Measurements from ENCODE around the gene THRSP.
"Not testable (repeated sequence)": the region's sequence is repeated elsewhere in the genome, so short reads cannot be mapped to it uniquely, and the experiment has no call there.

THRSP gene, protein sequence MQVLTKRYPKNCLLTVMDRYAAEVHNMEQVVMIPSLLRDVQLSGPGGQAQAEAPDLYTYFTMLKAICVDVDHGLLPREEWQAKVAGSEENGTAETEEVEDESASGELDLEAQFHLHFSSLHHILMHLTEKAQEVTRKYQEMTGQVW

DNA sequence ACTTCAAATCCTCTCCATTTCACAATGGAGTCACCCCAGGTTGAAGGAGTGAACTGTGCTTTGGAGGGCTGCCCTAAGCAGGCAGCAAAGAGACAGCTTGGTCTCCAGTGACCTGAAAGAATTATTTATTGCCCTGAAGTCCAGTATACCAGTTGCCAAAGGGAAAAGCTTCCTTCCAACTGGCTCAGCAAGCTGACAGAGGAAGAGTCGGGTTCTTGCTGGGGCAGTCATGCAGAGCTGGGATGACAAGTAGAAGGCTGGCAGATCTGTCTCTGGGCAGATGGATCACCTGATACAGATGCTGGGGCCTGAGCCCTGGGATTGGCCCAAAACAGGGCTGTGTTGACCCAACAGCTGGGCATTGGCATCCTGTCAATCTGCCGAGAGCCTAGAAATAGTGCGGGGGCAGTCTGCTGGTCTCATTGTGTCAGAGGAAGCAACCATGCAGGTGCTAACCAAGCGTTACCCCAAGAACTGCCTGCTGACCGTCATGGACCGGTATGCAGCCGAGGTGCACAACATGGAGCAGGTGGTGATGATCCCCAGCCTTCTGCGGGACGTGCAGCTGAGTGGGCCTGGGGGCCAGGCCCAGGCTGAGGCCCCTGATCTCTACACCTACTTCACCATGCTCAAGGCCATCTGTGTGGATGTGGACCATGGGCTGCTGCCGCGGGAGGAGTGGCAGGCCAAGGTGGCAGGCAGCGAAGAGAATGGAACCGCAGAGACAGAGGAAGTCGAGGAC is at the start of gene THRSP:
TSS of gene THRSP (plus strand) at position 422 of the 742 bp plus-strand sequence. CDS start at position 443, 21 bp downstream.
- no peak for DNase-seq

DNA sequence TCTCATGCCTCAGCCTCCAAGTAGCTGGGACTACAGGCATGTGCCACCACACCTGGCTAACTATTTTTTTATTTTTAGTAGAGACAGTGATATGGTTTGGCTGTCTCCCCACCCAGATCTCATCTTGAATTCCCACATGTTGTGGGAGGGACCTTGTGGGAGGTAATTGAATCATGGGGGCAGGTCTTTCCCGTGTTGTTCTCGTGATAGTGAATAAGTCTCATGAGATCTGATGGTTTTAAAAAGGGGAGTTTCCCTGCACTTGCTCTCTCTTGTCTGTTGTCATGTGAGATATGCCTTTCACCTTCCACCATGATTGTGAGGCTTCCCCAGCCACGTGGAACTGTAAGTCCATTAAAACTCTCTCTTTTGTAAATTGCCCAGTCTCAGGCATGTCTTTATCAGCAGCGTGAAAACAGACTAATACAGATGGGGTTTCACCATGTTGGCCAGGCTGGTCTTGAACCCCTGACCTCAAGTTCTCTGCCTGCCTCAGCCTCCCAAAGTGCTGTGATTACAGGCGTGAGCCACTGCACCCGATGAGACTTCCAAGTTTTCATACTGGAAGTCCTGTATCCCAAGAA is 48.6 kb upstream of the THRSP start:
- not testable (repeated sequence) for DNase-seq

DNA sequence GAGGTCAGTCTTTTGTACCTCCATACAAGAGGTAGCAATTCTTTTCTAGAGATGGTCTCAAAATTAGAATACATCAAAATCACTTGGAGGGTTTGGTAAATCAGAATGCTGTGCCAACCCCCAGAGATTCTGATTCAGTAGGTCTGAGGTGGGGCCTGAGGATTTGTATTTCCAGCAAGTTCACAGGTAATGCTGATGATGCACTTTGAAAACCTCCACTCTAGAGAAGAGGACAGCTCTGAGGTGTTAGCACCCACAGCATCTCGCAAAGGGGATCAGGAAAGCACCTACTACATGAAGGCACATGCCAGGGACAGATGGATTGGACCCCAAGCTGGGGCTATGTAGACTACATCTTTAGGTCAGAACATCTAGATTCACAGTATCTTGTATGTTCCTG is 47.8 kb upstream of the THRSP start:
- DNase-seq: no peak

DNA sequence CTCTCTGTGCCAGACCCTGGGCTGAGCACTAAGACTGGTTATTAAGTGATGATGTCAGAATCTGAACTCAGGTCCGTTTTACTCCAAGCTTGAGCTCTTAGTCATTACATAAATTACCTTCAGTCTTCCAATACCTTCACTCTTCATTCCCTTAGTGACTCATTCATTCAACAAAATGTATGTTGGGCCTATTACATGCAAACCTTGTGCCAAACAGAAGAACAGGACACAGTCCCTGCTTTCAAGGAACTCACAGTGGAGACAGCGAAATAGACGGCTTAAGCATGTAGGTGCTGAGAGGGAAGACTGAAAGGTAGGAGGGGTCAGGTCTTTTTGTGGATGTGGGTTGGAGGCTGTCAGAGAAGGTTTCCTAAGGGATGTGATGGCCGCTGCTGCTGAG is 43.9 kb upstream of the THRSP start:
- no peak for DNase-seq

DNA sequence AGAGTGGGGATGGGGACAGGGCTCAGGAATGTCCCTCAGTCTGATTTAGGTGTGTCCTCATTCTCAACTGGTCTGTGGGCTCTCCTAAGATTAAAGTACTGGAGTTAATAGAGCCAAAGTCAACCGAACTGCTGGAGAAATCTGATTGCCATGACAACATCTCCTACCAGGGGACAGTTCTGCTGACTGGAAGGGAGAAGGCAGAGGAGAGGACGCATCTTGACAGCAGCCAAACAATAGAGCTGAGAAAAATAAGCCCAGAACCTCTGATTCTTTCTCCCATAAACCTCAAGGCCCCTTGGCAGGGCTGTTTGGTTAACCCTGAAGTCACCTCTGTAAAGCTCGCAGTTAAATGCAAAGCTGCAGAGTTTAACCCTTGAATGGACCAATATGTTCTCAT is 43.4 kb upstream of the THRSP start:
- no peak for DNase-seq

DNA sequence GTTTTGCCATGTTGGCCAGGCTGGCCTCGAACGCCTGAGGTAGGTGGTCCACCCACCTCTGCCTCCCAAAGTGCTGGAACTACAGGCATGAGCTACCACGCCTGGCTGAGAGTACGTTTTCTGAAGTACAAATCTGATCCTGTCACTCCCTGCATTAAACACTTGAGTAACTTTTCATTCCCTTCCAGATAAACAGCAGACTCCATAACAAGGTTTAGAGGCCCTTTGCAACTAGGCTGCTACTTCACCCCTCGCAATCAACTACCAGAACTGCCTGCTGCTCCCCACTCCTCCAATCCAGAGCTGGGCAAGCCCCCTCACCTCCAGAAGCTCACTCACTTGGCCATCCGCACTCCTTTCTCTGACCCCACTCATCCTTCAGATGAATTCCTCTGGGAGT is 42.0 kb upstream of the THRSP start:
- no peak for DNase-seq

DNA sequence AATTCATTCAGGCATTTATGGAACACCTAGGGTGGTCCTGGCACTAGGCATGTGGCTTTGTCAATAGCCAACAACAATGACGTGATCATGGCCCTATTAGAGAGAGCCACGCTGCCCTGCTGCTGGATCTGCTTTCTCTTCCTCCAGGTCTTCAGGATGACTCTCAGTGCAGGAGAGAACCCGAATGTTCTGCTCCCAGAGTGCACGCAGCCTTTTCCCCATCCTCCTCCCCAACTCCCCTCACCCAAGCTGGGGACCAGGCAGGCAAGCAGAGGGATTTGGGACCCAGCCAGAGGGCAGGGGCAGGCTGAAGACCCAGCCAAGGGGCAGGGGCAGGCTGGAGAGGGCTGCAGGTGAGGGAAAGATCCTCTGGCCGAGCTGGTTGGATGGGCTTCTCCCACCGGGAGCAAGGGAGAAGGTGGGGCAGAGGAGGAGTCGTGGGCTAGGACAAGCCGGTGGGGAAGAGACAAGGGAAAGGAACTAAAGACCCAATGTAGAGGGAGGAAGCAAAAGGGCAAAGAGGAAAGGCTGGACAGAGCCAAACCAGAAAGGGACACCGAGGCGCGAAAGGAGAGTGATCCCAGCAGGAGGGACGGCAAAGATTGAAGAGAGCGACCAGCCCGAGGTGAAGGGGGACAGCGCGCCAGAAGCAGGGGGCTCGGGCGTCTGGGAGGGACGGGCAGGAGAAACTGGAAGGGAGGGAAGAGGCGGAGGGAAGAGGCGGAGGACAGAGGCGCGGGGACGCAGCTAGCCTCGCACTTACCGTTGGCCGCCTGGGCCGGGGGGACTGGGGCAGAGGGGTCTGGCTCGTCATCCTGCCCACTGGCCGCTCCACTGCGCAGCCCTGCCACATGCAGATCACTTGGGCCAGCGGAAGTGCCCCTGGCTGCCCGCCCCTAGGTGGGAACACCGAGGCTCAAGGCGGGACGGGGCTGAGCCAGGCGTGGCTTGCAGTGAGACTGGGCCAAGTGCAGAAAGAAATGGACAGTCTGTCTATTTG is 41.0 kb upstream of the THRSP start, which contains the start of gene KCTD14:
TSS of gene KCTD14 (minus strand) at position 880 of the 1,000 bp plus-strand sequence. CDS start at position 853, 27 bp downstream.
- no peak for DNase-seq

DNA sequence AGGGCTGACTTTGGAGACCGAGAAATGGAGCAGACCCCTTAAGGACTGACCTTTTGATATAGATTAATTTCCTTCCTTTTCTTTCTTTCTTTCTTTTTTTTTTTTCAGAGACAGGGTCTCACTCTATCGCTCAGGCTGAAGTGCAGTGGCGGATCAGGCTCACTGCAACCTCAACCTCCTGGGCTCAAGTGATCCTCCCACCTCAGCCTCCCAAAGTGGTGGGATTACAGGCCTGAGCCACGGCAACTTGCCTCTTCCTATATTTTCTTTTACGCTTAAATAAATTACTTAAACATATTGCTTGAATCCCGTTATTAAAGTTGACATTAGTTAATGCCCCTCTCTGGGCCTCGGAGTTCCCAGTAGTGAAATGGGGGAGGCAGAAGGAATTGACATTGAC is 40.2 kb upstream of the THRSP start:
- no peak for DNase-seq

DNA sequence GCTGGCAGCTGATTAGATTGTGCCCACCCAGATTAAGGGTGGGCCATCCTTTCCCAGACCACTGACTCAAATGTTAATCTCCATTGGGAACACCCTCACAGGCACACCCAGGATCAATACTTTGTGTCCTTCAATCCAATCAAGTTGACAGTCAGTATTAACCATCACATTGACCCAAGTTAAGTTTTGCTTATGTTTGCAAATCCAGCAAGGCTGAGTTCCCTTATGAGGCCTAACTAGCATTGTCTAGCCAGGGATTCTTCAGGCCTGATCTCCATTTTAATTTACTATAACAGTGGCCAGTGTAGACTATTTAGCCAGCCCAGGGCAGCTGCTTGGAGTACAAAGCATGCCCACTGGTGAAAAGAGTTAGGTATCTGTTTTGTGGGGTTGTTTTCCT is 38.3 kb upstream of the THRSP start:
- no peak for DNase-seq

DNA sequence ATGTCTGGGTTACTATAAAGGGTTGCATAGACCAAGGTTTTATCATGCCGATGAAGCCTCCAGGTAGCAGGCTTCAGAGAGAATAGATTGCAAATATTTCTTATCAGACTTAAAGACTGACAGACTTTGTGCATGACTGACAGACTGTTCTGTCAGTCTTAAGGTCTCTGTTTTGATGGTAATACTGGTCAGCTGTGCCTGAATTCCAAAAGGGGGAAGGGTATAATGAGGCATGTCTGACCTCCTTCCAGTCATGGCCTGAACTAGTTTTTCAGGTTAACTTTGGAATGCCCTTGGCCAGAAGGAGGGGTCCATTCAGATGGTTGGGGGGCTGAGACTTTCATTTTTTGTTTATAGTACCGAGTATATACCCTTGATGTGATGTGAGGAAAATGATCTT is 35.9 kb upstream of the THRSP start:
- DNase-seq: no peak

DNA sequence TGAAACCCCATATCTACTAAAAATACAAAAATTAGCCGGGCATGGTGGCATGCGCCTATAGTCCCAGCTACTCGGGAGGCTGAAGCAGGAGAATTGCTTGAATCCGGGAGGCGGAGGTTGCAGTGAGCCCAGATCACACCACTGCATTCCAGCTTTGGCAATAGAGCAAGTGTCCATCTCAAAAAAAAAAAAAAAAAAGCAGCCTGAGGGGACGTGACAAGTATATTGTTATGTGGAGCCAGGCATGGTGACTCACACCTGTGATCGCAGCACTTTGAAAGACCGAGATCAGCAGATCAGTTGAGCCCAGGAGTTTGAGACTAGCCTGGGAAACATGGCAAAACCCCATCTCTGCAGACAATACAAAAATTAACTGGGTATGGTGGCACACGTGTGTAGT is 35.2 kb upstream of the THRSP start:
- DNase-seq: not testable (repeated sequence)

DNA sequence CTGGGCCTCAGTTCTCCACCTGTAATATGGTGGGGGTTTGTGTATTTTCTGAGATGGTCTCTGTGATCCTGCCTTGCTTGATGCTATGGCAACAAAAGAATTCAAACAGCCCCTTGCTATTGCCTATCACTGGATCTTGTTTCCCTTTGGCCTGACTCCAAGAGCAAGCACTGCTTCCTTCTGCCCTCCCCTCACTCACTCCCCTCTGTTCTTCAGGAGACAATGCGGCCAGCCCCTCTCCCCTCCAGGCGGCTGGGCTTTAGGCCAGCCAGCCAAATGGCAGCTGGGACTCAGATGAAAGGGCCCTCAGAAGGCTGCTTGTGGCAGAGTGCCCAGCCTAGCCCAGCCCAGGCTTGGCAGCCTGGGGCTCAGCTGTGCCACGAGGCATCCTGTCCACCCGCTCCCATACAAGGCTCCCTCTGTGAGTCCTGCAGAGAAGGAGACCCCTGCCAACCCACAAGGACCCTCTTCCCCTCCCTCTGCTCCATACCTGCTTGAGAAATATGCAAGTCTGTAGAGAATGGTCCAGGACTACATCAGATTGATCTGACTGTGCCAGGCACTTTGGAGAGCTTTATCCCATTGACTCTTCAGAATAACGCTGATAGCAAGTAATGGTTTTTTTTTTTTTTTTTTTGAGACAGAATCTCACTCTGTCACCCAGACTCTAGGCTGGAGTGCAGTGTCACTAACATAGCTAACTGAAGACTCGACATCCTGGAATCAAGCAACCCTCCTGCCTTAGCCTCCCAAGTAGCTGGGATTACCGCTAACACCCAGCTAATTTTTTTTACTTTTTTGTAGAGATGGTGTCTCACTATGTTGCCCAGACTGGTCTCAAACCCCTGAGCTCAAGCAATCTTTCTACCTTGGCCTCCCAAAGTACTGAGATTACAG is 33.0 kb upstream of the THRSP start:
- DNase-seq: no peak

DNA sequence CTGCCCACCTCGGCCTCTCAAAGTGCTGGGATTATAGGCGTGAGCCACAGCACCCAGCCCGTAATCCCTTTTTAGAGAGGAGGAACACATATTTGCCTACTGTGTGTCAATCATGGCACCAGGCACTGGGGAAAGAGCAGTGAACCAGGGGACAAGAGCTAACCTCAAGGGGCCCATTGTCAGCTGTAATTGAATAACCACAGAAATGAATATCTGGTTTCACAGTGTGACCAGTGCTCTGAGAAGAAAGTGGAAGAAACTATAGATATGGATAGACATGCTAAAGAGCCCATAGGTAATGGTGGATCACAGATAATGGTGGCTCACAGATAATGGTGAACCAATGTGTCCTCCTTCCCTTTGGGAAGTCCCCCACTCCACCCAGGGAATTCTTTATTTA is 32.0 kb upstream of the THRSP start:
- no peak for DNase-seq

DNA sequence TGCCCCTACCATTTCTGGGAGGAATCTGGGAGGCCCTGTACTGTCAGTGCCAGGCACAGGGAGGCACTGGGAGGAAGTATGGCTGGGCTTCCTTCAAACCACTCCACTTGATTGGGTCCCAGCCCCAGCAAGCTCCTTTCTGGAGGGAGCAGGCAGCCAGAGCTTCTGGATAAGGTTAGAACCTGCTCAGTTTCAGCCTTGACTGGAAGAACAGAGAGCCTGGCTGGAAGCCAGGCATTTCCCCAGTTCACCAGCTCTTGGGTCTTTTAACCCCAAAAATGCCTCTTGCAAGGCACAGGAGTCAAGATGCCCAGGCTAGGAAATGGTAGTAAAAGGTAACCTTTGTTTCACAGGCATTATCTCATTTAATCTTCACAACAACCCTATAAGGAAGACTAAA is 31.6 kb upstream of the THRSP start:
- DNase-seq: no peak

DNA sequence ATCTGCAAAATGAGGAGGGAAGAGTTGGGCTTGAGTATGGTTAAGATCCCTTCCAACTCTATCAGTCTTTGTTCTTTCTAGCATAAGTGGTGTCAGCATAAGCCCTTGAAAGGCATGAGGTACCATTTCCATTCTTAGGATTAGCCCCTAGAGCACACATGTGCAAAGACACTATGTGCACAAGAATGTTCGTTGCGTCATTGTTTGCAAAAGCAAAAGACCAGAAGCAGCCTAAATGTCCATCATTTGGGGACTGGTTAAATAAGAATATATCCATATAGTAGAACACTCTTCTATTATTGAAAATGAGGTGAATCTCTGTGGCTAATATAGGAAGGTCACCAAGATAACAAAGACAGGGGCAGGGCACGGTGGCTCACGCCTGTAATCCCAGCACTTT is 30.6 kb upstream of the THRSP start:
- DNase-seq: no peak

DNA sequence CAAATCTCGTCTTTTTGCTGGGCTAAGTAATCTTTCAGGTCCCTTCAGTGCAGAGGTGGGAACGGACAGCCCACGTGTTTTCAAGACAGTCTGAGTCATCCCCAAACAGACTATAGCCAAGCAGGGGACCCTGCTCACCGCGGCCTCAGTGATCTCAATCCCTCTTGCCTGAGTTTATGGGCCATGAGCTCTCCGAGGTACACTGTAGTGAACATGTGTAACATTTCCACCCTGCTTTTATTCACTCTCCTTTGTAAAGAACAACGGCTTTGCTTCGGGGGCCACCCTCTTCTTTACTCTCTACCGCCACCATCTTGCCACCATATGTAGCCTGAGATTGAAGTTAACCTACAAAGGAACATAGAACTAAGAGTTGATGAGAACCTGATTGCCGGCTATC is 29.0 kb upstream of the THRSP start:
- no peak for DNase-seq

DNA sequence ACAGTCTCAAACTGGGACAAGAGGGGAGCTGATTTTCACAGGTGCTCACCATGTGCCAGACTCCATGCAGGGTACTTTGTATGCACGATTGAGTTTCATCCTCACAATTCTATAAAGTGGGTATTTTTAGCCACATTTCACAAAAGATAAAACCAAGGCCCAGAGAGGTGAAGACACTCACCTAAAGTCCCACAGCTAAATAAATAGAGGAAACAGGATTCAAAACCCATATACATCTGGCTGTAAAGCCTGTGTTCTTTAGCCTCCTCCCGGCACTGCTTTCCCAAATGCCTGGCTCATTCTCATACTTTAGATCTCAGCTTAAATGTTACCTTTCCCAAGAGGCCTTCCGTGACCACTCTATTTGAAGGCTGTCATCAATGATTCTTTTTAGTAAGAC is 27.3 kb upstream of the THRSP start:
- DNase-seq: no peak

DNA sequence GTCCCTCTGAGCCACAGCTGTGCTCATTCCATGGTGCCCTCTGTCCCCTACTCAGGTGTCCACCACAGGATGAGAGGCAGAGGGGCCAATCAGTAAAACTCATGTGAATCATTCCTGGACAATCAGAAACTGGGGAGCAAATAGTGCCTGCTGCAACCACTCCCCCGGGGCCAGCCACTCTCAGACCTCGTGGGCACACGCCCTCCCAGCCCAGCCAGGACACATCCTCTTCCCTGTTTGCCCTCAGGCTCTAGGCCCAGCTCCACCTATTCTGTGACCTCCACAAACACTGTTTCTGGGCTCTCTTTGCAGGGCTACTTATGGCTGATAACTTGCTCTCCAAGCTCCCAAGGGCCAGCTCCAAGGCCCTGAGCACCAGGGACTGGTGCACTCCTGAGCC is 26.6 kb upstream of the THRSP start:
- DNase-seq: no peak

DNA sequence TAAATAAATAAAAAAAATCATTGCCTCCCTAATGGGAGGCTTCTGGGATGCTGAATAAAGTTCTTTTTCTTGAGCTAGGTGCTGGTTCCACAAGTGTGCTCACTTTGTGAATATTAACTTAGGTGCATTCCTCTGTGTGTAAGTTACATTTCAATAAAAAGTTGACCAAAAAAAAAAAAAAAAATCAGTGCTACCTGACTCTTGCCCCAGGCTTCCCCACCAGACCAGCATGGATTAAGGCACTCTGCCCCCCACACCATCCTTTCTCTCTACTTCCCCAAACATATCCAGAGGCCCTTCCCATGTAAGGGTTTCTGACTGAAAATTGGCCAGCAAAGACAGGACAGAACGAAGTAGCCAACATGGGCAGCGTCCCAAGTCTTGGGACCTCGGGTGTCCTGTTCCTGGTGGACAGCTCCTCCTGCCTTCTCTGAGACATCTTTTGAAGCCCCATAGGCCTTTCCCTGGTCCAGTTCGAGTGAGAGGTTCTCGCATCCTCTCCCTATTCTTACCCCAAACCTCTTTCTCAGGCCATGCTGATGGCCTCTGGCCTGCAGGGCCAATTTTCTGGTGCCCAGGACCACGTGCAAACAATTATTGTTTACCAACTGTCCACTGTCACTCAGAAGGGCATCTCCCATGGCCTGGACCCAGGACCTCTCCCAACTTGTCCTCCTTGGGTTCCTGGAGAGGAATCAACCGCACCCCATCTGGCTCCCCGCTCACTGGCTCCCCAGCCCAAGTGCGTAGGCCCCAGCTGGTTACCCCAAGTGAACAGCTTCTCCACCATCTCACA is 25.6 kb upstream of the THRSP start:
- no peak for DNase-seq

DNA sequence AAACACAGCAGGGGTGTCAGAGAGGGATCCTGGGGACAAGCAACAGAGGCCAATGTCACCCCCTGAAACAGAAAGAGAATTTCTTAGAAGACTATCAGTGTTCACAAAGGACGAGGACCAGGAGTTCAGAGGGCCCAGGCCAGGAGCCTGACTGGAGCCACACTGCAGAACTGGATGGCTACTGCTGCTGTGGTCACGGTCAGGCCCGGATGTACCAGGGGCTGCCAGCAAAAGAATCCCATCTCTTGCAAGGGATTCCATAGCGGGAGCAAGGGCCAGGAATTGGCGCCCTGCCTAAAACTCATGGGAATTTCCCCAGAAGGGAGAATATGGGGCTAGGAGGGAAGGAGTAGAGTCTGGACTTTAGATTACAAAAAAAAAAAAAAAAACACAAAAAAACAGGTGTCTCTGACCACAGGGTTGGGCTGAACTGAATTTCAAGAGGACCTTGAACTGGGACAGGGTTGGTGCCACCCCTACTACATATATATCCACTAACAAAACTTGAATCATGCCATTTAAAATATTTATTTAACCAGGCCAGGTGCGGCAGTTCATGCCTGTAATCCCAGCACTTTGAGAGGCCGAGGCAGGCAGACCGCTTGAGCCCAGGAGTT is 24.9 kb upstream of the THRSP start:
- no peak for DNase-seq

DNA sequence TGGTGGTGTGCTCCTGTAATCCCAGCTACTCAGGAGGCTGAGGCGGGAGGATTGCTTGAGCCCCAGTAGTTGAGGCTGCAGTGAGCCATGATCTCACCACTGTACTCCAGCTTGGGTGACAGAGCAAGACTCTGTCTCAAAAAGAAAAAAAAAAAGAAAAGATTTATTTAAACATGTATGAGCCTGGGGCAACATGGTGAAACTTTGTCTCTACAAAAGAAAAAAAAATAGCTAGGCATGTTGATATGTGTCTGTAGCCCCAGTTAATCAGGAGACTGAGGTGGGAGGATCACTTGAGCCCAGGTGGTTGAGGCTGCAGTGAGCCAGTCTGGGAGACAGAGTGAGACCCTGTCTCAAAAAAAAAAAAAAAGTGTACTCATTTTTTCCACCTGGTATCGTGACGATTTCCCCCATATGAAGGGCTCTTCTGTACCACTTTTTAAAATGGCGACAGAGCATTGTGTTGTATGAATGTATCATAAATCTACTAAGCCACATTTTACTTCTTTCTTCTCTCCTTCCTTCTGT is 24.2 kb upstream of the THRSP start:
- no peak for DNase-seq
